Peyer's patch (tissue), 4 donors: ENCODE results near the gene PURA.

Experiments used
- CTCF ChIP-seq, 6 experiments: fragments of 450-650 bp in 4 of 6; fragments of 200-600 bp in 2 of 6; sonication (generic) in 1 of 6; IDR thresholded peaks; one replicate each; pipeline ENCODE4 v1.5.1; 2017 to 2019; ENCODE audit warnings: antibody characterized with exemption in 6 of 6, mild to moderate bottlenecking in 3 of 6, moderate library complexity in 1 of 6
- POLR2A ChIP-seq, 2 donors: fragments of 450-650 bp; IDR thresholded peaks; one replicate each; pipeline ENCODE4 v1.5.1; 2017; ENCODE audit warnings: antibody characterized with exemption in 2 of 2, mild to moderate bottlenecking in 2 of 2, moderate library complexity in 2 of 2

DNA sequence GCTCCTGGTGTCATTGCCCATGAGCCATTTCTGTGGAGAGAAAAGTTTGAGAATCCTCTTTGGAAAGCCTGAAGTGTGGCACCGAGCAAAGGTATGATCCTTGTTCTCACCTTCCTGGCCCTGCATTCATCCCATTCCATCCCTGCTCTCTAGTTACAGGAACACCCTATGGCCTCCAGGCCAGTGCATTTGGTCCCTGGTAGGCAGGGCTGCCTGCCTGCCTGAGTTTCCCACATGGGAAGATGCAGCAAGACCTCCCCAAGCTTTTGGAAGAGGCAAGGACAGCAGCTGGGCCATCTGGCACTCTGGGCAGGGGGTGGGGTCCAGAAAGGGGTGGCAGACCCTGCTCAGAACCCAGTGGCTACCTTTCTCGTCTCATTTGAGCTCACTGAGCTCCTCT lies 36.3 kb downstream of the PURA start:
- TF ChIP-seq POLR2A (IDR thresholded peaks at IDR 0.05) (no peak), CTCF (IDR thresholded peaks at IDR 0.05) (no peak)
